Left cardiac atrium (tissue), 4 donors: ENCODE results near the gene PIM1. TPM values are rescaled to one million over a fixed set of nuclear protein-coding genes. Genes with fewer than 3 reads are reported as not detected.
A peak's percentile ranks its signal among the peaks of the same experiment; 100 is the strongest.
"Not testable (repeated sequence)": the region's sequence is repeated elsewhere in the genome, so short reads cannot be mapped to it uniquely, and the experiment has no call there.

ENCODE experiments used
- ATAC-seq, 2 donors: fragments of 200-7000 bp; cut with Tn5 transposase; one replicate each; pipeline ENCODE4 v1.9.1; 2020; ENCODE audit warnings: mild to moderate bottlenecking in 2 of 2, moderate library complexity in 2 of 2
- DNase-seq: peaks from one replicate; pipeline ENCODE4 v3.0.0-alpha.2; 2020
- intact Hi-C, 2 donors: fragments of 100-400 bp; cut with DNase I; formaldehyde crosslinking; loops; one replicate each; pipeline versions ENCODE4 v1.14.1 to v1.15.1; 2022 to 2023
- long read RNA-seq: library from polyadenylated mRNA; unstranded; transcript quantifications from one replicate; pipeline ENCODE4 v2.0.0, GENCODE V29; 2021
- total RNA-seq, 2 donors: library from RNA; stranded (reverse); fragmentation: NEBNext Ultra II Directional; extraction: Animal tissue kit (Norgen Biotek cat#: 25700); gene quantifications; one replicate each; pipeline ENCODE4 v1.2.1, GENCODE V29; 2021
- donor health status: DM: no; HTN: yes; CAD: no.
- donor health status: DM: no; HTN: yes; CAD: no; lungs with severe emphysema.
- donor health status: DM: yes; HTN: yes; CAD: no.
- donor health status: Dilated cardiomyopathy.

The PIM1 gene
- 100 to 1,000 TPM in 1 of 2 donors, 10 to 100 TPM in 1; 41.7 to 101 TPM for total RNA-seq
- long read RNA-seq, transcript PIM1-201 (6 exons, 2,650 nt), result major isoform, 171 of 203 reads
- long read RNA-seq, partial matches to known transcripts, result 15 of 203 reads
- long read RNA-seq, other reads (novel, unspliced or antisense), result 17 of 203 reads

- DNase-seq, result peak; percentile 99
- peak; percentile 93 to 95 for ATAC-seq
- intact Hi-C loops, result loop anchor here (5.0 kb wide), 3 partner anchors 37 to 142 kb away; no protein-coding TSS in a partner anchor
These were observed at the start of gene PIM1 for GRCh38 chr6:37169496-37170272. Gene PIM1, plus strand, starts transcription at chr6:37170152. Its CDS starts 424 bp downstream, at chr6:37170576.

GRCh38 chr6:37121556-37121955 lies 48.4 kb upstream of the PIM1 start:
- no peak for ATAC-seq
- DNase-seq, result no peak
- intact Hi-C loops, result no loop called here

- ATAC-seq, result no peak
- intact Hi-C loops, result no loop called here
- no peak for DNase-seq
These were observed 47.1 kb upstream of the PIM1 start for GRCh38 chr6:37122861-37123260.

- ATAC-seq, result no peak
- intact Hi-C loops, result no loop called here
These were observed 45.8 kb upstream of the PIM1 start for GRCh38 chr6:37123957-37124729.

GRCh38 chr6:37125774-37126492 lies 44.0 kb upstream of the PIM1 start:
- intact Hi-C loops, result no loop called here
- DNase-seq, result no peak
- peak in 1 of 2 donors; percentile 3 for ATAC-seq

More at GRCh38 chr6:37123957-37124729, 45.8 kb upstream of the PIM1 start:
- DNase-seq, result no peak

GRCh38 chr6:37126493-37126958 lies 43.4 kb upstream of the PIM1 start:
- DNase-seq (no peak), ATAC-seq (no peak)
- intact Hi-C loops, result no loop called here

- DNase-seq, result no peak
- ATAC-seq, result no peak
- intact Hi-C loops, result no loop called here
These were observed 42.9 kb upstream of the PIM1 start for GRCh38 chr6:37126961-37127616.

GRCh38 chr6:37127961-37128862 lies 41.7 kb upstream of the PIM1 start:
- ATAC-seq (peak; percentile 32 to 52), DNase-seq (peak; percentile 50)
- intact Hi-C loops, result loop anchor here in 1 of 2 donors (1.0 kb wide), 1 partner anchor 26 kb away; no protein-coding TSS in a partner anchor

GRCh38 chr6:37128863-37129443 lies 41.0 kb upstream of the PIM1 start:
- intact Hi-C loops, result loop anchor here in 1 of 2 donors (1.0 kb wide), 1 partner anchor 27 kb away; no protein-coding TSS in a partner anchor
- not testable (repeated sequence) for DNase-seq, ATAC-seq

- intact Hi-C loops, result no loop called here
- ATAC-seq, result no peak
These were observed 40.4 kb upstream of the PIM1 start for GRCh38 chr6:37129566-37129965.

GRCh38 chr6:37130704-37131103 lies 39.2 kb upstream of the PIM1 start:
- peak; percentile 11 to 18 for ATAC-seq
- DNase-seq, result peak; percentile 55
- intact Hi-C loops, result loop anchor here in 1 of 2 donors (1.0 to 5.0 kb wide), 2 partner anchors 42 to 78 kb away; partner anchors contain the start of gene PIM1

More at GRCh38 chr6:37129566-37129965, 40.4 kb upstream of the PIM1 start:
- DNase-seq, result no peak

GRCh38 chr6:37131104-37131959 lies 38.6 kb upstream of the PIM1 start:
- DNase-seq, result peak; percentile 81
- ATAC-seq, result peak; percentile 76 to 82
- intact Hi-C loops, result loop anchor here in 1 of 2 donors (1.0 to 5.0 kb wide), 2 partner anchors 41 to 79 kb away; partner anchors contain the start of gene PIM1

GRCh38 chr6:37131960-37132253 lies 38.0 kb upstream of the PIM1 start:
- intact Hi-C loops, result loop anchor here in 1 of 2 donors (1.0 to 5.0 kb wide), 2 partner anchors 40 to 80 kb away; partner anchors contain the start of gene PIM1
- no peak for ATAC-seq
- DNase-seq, result no peak

- ATAC-seq (no peak), DNase-seq (no peak)
- intact Hi-C loops, result loop anchor here in 1 of 2 donors (5.0 kb wide), 1 partner anchor 38 kb away; the partner anchor contains the start of gene PIM1
These were observed 35.9 kb upstream of the PIM1 start for GRCh38 chr6:37134036-37134395.

GRCh38 chr6:37134396-37135191 lies 35.4 kb upstream of the PIM1 start:
- peak; percentile 40 for DNase-seq
- ATAC-seq, result peak; percentile 7 to 65
- intact Hi-C loops, result loop anchor here in 1 of 2 donors (5.0 kb wide), 1 partner anchor 38 kb away; the partner anchor contains the start of gene PIM1
